Measurements from ENCODE around the gene ANKFY1.

The ANKFY1 gene

DNA sequence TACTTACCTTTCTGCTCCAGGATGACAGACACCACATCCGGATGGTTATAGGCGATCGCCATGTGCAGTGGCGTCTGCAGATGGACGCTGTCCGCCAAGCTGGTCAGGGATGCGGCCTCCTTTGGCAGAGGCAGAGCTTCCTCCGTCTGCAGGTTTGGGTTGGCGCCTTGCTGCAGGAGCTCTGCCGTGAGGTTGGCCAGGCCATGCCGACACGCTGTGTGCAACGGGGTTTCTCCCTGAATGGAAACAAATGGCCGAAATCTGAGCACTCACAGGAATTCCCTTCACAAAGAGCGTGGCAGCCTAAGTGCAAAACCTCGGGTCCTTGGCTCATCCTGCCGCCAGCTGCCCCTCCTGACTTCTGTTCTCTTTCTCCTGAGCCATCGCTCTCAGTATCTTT lies 79.0 kb downstream of the ANKFY1 start:
- Histone ChIP-seq H3K27me3 (no peaks in the 10 kb centered on the region), H3K4me1 (no peaks in the 10 kb centered on the region), H3K36me3 (peaks cover 10% of the 10 kb centered on the region), H3K9me3 (no peaks in the 10 kb centered on the region), H3K4me3 (ENCODE audit: low read depth, low read length) (no peak overlapping the region)
- TF ChIP-seq, protein P1, sequence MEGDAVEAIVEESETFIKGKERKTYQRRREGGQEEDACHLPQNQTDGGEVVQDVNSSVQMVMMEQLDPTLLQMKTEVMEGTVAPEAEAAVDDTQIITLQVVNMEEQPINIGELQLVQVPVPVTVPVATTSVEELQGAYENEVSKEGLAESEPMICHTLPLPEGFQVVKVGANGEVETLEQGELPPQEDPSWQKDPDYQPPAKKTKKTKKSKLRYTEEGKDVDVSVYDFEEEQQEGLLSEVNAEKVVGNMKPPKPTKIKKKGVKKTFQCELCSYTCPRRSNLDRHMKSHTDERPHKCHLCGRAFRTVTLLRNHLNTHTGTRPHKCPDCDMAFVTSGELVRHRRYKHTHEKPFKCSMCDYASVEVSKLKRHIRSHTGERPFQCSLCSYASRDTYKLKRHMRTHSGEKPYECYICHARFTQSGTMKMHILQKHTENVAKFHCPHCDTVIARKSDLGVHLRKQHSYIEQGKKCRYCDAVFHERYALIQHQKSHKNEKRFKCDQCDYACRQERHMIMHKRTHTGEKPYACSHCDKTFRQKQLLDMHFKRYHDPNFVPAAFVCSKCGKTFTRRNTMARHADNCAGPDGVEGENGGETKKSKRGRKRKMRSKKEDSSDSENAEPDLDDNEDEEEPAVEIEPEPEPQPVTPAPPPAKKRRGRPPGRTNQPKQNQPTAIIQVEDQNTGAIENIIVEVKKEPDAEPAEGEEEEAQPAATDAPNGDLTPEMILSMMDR (IDR thresholded peaks at IDR 0.05; ENCODE audit: low read depth, low read length), result no peak
- no peak for DNase-seq

DNA sequence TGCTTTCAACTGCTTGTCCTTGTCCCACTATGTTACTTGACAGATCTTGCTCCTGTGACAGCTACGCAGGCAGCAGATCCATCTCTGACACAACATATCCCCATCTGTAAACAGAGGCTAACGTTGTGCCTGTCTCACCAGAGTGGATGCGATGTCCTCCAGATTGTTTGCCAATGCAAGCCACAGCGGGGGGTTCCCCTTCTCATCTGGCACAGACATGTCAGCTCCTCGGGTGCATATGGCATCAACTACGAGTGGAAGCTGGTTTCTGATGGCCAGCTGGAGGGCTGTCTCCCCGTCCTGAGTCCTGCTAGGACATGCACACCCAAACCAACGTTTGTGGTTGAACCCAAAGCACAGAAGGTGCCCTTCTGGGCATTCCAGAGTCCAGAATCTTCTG lies 81.7 kb downstream of the ANKFY1 start:
- no peak overlapping the region for H3K4me3 ChIP-seq (ENCODE audit: low read depth, low read length)
- TF ChIP-seq, protein P1 (IDR thresholded peaks at IDR 0.05; ENCODE audit: low read depth, low read length), result no peak
- H3K9me3 ChIP-seq, result no peaks in the 10 kb centered on the region
- DNase-seq, result no peak
- H3K4me1 ChIP-seq, result no peaks in the 10 kb centered on the region
- peaks cover 24% of the 10 kb centered on the region for H3K36me3 ChIP-seq
- H3K27me3 ChIP-seq, result no peaks in the 10 kb centered on the region

DNA sequence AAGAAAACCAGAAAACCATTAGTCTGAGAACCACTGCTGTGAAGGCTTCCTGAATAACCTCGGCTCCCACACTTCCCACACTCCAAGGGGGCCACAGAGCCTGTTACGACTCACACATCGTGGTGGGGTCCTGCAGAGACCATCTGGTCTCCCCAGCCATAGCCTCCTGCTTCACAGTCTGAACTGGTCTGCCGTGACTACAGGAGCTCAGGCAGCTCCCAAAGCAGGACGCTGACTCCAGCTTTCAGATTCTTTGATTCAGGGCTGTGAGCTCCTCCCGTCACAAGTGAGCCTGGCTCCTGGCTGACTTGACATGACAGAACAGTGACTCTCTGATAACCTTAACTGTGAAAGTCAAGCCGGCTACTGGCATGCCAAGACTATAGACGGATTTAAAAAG lies 83.0 kb downstream of the ANKFY1 start:
- Histone ChIP-seq H3K36me3 (peaks cover 24% of the 10 kb centered on the region), H3K4me1 (no peaks in the 10 kb centered on the region), H3K4me3 (ENCODE audit: low read depth, low read length) (no peak overlapping the region), H3K27me3 (no peaks in the 10 kb centered on the region), H3K9me3 (no peaks in the 10 kb centered on the region)
- DNase-seq, result no peak
- TF ChIP-seq, protein P1 (IDR thresholded peaks at IDR 0.05; ENCODE audit: low read depth, low read length), result no peak

DNA sequence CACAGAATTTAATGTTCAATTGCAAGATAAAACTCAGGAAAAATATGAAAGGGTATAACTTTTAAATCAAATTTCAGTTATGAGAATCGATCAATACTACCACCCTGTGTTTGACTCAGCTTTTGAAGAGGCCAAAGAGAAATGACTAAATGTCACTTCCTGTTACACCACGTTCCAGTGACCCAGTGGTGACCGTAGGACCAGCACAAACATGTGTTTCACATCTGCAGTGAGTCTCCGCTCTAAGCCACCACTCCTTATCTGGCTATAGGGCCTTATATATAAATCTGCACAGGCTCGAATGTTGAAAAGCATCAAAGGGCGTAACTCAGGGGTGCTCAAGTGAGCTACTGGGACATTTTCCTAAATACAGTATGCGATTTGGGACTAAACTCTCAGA lies 84.7 kb downstream of the ANKFY1 start:
- H3K9me3 ChIP-seq, result no peaks in the 10 kb centered on the region
- no peaks in the 10 kb centered on the region for H3K4me1 ChIP-seq
- TF ChIP-seq, protein P1 (IDR thresholded peaks at IDR 0.05; ENCODE audit: low read depth, low read length), result no peak
- H3K4me3 ChIP-seq (ENCODE audit: low read depth, low read length), result no peak overlapping the region
- H3K27me3 ChIP-seq, result no peaks in the 10 kb centered on the region
- H3K36me3 ChIP-seq, result peaks cover 19% of the 10 kb centered on the region
- DNase-seq, result no peak

DNA sequence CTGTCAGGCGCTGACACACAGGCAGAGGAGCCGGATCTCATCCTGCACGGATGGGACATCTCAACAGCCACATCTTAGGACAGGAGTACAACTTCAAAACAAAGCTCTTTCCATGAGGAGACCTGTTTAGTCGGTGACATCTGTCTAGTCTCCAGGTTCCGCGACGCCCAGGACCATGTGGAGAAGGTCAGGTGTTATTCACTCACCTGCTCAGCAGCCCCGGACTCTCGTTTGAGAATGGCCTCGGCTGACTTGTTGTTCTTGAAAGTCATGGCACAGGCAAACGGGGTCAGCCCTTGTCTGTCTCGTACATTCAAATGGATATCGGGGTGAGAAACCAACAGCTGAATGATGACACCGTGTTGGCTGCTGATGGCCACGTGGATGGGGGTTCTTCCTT lies 85.1 kb downstream of the ANKFY1 start:
- Histone ChIP-seq H3K4me1 (no peaks in the 10 kb centered on the region), H3K27me3 (no peaks in the 10 kb centered on the region), H3K9me3 (no peaks in the 10 kb centered on the region), H3K4me3 (ENCODE audit: low read depth, low read length) (no peak overlapping the region), H3K36me3 (peaks cover 18% of the 10 kb centered on the region)
- TF ChIP-seq, protein P1 (IDR thresholded peaks at IDR 0.05; ENCODE audit: low read depth, low read length), result no peak
- DNase-seq, result no peak

DNA sequence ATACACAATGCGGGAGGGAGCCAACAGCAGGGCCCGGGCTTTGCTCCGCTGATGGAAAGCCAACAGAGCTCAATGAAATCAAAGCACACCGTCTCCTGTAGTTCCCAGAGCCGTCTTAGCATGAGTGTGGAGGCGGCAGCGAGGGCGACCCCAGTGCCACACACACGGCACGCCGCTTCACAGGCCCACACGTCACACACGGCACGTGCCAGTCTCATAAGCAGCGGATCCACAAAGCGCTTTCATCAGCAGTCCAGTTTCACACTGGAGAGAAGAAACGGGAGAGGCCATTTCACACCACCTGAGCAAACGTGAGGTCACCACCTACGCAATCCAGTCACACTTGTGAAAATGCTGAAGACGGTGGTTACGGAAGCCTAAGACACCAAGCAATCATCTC lies 86.0 kb downstream of the ANKFY1 start:
- TF ChIP-seq, protein P1 (IDR thresholded peaks at IDR 0.05; ENCODE audit: low read depth, low read length), result no peak
- Histone ChIP-seq H3K4me3 (ENCODE audit: low read depth, low read length) (no peak overlapping the region), H3K27me3 (no peaks in the 10 kb centered on the region), H3K4me1 (no peaks in the 10 kb centered on the region), H3K9me3 (no peaks in the 10 kb centered on the region), H3K36me3 (peaks cover 18% of the 10 kb centered on the region)
- no peak for DNase-seq

Data from BE2C (cell line).